ENCODE results near the gene DNAI7.

The DNAI7 gene

DNA sequence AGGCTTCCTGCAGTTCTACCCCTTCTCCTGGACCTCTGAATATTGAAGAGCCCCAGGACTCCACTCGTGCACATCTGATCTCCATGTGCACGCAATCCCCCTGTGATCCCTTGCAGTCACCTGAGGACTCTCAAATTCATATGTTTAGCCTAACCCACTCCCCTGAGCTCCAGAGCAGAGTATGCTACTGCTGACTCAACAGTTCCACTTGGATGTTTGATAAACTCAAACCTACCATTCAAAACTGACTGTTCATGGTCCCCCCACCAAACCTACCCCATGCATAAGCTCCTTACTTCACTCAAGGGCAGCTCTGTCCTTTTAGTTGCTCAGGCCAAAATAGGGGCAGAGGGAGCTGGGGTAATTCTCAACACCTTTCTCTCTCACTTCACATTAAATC lies 96.0 kb downstream of the DNAI7 start:
- DNase-seq: no peak

DNA sequence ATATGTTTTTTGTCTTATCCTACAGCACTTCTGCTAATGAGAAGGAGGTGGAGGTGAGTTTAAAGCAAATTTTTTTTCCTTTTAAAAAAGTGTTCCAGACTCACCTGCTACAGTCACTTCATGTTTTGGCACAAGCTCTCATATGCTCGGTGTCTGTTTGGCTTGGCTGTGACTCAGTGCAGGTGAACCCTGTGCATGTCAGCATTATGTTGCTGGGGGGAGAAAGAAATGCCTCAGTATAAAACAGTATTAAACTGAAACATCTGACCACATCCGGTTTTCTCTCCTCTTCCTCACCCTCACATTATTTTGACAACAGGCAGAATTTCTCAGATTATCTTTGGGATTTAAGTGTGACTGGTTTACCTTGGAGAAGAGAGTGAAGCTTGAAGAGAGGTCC lies 105.2 kb downstream of the DNAI7 start:
- no peak for DNase-seq

DNA sequence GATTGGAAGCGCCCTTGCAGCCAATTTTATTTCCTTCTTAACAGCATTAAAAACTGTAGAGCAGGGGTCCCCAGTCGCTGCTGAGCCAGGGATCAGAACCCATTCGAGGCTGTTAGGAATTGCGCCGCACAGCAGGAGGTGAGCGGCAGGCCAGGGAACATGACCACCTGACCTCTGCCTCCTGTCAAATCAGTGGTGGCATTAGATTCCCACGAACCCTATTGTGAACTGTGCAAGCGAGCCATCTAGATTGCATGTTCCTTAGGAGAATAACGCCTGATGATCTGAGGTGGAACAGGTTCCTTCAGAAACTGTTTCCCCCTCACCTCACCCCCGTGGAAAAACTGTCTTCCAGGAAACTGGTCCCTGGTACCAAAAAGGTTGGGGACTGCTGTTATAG lies 107.4 kb downstream of the DNAI7 start:
- no peak for DNase-seq

DNA sequence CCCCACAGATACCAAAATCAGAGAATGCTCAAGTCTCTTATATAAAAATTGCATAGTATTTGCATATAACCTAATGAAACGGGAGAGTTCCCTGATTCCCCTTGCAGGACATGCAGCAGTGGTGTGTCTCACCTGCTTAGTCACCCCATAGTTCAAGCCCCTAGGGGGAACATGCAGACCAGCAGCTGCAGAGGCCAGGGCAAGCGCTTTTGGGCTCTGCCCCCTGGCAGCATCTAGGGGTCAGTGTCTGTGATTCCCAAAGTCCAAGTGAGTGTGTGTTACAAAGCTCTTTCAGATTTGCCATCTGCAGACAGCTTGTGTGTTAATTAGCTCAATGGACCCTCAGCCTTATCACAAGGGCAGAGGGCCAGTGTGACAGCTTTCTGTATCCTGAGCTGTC lies 110.1 kb downstream of the DNAI7 start:
- no peak for DNase-seq

DNA sequence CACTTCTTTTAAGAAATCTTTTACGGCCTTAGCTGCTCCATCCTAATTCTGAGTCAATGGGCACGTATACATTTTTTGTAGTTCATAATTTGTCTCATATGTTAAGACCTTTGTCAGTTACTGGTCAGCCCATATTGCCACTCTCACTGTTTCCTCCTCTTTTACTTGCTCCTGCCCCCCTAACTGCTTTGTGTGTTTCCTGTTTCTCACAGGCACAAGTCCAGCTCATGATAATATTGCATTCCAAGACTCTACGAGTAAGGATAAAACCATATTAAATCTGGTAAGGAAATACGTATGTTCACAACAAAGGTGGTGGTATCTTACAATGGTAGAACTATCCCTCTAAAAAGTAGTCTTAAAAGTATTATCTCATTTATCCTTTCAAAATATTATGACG lies 111.7 kb downstream of the DNAI7 start:
- DNase-seq: no peak

DNA sequence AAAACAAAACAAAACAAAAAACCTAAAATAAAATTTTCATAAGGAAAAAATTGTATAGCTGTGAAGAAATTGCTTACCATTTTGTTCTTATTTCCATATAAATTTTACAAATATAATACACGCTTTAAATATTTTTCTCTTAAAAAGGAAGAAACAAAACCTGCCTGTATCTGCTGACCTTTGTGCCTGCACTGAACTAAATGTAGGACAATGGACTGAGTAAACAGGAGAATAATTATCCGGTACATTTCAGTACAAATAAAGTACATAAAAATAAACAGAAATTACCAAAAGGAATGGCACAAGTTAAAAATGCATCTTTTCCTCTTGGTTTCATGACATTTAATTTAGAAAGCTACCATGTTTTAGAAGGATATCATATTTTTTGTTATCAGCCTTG lies 112.3 kb downstream of the DNAI7 start:
- no peak for DNase-seq

DNA sequence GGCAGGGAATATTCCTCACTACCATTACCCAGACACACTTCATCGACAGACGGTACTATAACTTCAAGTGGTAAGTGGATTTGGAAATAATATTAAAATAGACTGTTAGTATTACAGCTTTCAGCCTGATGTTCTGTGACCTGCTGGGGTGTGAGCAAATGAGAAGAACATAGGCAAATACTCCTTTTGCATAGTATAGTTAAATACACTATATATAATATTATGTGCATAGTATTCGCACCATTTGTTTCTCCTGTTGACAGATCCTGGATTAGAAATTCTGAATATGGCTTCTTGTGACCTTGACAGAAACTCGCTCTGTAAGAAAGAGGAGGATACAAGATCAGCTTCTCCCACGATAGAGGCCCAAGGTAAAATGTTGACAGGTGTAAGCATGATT lies 115.6 kb downstream of the DNAI7 start:
- no peak for DNase-seq

DNA sequence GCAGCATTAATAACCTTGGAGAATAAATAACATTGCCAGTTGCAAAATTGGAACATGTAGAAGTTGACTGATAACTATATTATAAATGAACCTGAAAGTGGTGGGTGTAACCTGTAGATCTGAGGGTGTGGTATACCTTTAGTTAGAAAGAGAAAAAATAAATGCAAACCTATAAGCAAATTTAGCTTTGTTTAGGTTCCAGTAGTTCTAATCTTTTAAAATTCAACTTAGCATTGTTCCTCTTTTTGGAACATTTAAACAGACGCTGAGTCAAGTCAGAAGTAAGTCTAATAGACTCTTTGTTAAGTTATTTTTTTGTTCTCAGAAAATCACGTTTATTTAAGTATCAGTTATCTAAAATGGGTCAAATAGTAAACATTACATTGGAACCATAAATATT lies 120.0 kb downstream of the DNAI7 start:
- no peak for DNase-seq

DNA sequence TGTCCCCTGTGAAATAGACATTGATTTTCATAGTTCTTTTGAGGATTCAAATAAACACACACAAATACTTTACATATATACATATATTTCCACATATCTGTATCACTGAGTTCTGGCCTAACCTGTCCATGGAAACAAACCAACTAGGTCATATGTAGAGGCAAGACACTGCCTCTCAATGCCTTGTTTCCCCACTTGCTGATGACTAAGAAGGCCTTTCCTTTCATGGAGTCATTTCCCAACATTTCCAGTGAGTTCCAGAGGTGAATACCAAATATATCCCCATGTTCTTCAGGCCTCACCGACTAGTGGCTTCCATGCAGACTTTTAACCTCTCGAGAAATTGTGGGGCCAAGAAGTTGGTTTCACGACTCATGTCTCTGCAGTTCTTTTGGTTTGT lies 120.8 kb downstream of the DNAI7 start:
- DNase-seq: no peak

DNA sequence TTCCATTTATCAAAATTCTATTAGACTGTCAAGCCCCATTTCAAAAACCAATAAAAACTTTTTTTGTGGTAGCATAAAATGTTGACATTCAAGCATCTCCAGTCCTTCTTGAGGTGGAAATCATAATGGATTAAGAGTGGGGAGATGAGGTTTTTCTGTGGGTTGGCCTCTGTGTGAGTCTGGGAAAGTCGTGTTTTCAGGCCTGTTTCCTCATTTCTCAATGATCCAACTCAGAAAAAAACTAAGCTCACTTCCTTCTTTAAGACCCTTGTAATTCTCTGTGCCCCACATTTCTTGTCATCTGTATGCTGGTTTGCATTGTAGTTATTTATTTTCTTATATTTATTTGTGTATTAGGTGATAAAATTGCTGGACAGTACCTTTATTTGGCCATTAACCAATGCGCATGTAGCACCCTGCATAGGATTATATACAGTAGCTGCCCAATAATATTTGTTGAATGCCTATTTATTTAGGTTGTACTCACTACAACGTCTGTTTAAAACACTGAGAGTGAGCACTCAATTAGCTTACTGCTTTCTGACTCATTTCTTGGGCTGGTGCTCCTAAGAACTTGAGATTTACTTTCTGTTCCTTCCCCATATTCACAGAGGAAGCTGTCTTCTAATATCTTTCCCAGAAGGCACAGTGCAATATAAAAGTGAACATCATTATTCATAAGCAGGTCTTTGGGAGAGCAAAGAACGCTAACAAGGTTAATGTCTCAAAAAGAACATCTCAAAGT lies 121.9 kb downstream of the DNAI7 start:
- DNase-seq: no peak

DNA sequence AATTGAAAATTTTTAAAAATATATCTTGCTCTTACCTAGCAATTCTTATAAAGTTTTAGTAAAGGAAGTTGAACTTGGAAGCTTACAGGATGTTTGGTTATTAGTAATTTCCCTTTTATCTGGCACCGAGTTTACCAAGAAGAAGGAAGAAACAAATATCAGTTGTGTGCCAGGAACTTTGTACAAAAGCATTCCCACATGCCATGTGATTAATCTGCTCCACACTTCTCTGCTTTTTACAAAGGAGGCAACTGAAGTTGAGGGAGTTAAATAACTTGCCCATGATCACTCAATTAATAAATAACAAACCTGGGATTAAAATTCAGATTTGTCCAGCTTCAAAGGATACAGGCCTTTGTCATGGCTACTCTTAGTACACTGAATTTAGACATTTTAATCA lies 123.6 kb downstream of the DNAI7 start:
- no peak for DNase-seq

DNA sequence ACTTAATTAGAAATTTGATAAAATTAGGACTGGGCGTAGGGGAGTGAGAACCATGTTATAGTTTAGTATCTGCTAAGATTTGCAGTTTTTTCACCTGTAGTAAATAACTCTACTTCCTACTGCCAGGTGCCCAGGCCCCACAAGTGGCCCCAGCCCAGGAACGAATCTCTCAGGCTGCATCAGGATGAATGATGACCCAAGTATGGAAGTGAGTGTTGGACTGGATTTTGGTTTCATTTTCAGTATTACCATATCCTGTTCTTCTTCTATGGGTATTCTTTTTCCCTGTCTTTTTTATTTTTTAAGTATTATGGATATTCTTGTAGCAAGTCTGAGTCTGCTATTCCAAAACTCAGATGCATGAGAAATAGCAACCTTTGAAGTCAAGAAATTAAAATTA lies 125.7 kb downstream of the DNAI7 start:
- no peak for DNase-seq

DNA sequence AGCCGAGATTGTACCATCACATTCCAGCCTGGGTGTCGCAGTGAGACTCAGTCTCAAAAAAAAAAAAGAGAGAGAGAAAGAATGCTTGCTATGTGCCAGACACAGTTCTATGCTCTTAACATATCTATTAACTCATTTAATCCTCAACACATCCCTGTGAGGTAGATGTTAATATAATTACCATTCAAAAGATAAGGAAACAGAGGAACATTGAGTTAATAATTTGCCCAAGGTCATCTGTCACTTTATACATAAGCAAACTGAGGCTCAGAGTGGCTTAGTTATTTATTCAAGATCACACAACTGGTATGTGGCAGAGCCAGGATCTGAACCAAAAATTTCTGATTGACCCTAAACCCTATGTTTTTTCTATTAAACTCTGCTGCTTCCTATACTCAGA lies 129.9 kb downstream of the DNAI7 start:
- DNase-seq: no peak

DNA sequence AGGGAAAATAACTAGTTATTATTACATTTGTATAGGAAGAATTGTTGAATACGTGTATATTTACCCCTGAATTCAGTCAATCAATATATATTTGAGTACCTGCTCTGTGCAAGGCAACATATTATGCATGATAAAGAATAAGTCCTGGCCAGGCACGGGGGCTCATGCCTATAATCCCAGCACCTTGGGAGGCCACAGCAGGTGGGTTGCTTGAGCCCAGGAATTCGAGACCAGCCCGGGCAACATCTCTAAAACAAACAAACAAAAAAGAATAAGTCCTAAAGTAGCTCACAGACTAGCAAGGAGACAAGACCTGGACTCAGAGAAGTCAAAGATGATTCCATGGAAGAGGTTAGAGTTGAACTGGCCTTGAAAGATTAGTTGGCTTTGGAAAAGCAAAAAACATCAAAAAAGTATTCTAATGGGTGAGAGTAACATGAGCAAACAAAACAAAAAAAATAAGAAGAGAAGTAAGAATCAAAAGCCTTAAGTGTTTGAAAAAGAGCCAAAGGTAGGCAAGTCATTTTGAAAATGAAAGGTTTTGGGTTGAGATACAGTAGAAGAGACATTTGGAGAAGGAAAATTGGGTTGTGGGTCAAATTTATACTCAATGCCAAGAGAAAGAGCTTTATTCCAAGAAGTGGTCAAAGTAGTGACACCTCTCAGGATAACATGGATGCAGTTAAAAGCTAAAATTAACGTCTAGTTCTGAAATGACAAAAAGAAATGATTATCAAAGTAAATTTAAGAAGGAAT lies 130.9 kb downstream of the DNAI7 start:
- DNase-seq: no peak

DNA sequence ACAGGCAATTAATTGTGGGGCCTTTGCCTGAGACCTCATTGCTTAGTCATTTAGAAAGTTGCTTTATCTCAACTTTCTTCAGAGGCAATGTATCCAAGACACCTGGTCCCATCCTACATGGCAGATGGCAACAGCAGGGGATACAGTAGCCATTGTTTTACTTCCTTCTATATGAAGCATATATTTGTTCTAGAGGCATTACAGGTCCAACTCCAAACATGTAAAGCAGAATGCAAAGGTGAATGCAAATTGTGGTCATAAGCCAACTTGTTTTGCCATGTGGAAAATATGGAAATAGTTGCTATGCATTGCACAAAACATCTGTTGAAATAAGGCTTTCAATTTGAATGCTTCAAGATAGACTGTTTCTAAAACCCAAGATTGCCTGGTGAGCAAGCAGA lies 136.3 kb downstream of the DNAI7 start:
- no peak for DNase-seq

Data from femur (tissue), 1 donor.